Activated naive CD4-positive, alpha-beta T cell treated with anti-CD3 and anti-CD28 coated beads, Interleukin-2, amount 50 U/mL, for 16 hours (primary cell): ENCODE data around the gene TEDC2.
"Not testable (repeated sequence)": the region's sequence is repeated elsewhere in the genome, so short reads cannot be mapped to it uniquely, and the experiment has no call there.

Experiments
- DNase-seq: peaks from one replicate; pipeline ENCODE4 v3.0.0-alpha.2; 2020

TEDC2 gene, protein sequence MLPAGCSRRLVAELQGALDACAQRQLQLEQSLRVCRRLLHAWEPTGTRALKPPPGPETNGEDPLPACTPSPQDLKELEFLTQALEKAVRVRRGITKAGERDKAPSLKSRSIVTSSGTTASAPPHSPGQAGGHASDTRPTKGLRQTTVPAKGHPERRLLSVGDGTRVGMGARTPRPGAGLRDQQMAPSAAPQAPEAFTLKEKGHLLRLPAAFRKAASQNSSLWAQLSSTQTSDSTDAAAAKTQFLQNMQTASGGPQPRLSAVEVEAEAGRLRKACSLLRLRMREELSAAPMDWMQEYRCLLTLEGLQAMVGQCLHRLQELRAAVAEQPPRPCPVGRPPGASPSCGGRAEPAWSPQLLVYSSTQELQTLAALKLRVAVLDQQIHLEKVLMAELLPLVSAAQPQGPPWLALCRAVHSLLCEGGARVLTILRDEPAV

DNA sequence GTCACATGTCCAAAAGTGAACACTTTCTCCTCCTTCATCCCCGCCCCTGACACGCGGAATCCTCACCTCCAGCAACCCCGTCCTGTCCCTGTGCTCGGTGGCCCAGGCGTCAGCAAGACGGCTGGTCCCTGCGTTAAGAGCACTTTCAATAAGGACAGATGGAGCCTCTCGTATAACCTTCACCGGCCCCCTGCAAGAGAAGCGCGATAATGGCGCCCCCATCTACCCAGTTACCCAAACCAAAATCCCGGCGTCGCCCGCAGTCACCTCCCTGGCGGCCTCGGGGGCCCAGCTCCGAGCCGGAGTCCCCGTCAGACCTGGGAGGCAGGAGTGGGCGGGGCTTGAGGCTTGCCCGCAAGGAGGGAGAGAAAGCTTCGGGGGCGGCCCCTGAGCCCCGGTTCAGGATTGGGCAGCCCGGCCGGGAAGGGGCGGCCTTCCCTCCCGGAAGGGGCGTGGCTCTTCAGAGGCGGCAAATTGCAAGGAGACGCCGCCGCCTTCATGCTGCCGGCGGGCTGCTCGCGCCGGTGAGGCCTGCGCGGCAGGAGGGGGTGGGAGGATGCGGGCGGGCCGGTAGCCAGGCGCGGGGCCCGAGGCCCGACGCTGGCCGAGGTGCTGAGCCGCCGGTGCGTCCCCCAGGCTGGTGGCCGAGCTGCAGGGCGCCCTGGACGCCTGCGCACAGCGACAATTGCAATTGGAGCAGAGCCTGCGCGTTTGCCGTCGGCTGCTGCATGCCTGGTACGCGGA, at the start of gene TEDC2:
TSS of gene TEDC2 (plus strand) at position 463 of the 744 bp plus-strand sequence. CDS start at position 499, 36 bp downstream.
- DNase-seq: peak; percentile 99

DNA sequence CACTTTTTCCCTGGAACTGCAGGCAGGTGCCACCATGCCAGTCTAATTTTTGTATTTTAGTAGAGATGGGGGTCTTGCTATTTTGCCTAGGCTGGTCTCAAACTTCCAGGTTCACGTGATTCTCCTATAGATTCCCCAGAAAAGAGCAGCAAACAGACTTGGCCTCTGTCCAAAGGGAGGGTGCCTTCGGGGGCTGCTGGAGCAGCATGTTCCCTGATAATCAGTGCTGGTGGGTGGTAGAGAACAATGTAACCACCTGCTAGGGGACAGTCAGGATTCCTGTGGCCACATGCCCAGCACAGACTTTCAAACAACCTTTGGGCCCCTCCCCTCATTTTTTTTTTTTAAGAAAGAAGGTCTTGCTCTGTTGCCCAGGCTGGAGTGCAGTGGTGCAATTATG, 44.8 kb upstream of the TEDC2 start:
- DNase-seq: no peak

DNA sequence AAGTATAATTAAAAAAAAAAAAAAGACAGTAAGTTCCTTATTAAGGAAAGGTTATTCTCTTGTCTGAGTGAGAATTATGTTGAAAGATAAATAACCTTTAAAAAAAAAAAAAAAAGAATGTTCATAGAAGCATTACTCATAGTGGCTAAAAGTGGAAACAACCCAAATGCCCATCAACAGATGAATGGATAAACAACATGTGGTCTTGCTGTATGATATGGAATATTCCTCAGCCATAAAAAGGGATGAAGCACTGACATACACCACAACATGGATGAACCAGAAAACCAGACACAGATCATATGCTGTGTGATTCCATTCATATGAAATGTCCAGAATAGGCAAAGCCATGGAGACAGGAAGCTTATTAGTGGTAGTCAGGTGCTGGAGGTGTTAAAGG, 39.9 kb upstream of the TEDC2 start:
- no peak for DNase-seq

DNA sequence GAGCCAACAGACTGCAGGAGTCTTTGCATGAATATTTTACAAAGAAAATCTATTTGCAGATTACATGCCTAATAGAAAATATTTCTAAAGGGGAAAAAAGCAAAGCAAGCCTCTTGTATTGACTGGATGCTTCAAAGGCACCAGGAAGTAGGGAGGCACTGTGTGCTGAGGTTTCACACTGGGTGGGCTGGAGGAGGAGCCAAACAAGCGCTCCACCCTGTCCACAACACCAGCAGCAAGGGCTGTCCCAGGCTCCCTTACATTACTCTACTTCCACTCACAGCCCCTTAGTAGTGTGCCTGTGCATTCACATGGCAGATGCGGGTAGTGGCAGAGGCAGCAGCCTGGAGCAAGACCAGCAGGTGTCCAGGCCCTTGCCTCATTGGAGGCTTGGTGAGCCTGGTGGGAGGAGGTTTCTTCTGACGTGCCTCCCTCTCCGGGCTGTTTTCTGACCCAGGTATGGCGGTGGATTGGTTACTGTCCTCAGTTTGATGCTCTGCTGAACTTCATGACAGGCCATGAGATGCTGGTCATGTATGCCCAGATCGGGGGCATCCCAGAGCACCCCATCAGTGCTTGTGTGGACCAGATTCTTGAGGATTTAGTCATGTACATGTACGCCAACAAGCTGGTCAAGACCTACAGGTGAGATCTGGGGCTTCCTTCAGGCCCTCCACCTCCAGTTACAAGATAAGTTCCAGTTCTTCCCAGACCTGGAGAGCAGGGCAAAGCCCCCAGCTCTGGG, 37.6 kb upstream of the TEDC2 start:
- no peak for DNase-seq

DNA sequence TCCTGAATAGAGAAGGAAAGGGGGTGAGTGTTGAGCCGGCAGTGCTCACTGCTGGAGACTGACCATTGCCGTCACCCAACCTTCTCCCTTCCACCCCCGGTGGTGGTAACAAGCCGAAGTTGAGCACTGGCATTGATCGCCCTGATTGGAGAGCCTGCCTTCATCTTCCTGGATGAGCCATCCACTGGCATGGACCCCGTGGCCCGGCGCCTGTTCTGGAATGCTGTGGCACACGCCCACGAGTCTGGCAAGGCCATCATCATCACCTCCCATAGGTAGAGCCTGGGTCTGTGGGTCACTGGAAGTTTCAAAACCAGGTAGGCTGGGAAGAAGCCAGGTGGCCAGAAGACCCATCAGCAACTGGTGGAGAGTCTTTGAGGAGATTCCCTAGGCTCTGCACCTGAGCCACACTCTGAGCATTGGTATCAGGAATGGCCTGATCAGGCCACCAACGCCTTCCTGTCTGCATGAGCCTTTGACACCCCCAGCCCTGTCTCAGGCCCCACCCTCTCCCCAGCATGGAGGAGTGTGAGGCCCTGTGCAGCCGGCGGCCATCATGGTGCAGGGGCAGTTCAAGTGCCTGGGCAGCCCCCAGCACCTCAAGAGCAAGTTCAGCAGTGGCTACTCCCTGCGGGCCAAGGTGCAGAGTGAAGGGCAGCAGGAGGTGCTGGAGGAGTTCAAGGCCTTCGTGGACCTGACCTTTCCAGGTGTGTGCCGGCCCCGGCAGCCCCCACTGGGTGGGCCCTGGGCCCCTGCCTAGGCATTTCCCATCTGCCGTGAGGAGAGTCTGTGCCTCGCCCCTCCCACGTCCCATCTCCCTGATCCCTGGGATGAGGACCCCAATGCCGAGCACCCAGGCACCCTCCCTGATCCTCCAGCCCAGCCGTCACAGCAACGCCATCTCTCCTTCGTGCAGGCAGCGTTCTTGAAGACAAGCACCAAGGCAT, 35.6 kb upstream of the TEDC2 start:
- no peak for DNase-seq

DNA sequence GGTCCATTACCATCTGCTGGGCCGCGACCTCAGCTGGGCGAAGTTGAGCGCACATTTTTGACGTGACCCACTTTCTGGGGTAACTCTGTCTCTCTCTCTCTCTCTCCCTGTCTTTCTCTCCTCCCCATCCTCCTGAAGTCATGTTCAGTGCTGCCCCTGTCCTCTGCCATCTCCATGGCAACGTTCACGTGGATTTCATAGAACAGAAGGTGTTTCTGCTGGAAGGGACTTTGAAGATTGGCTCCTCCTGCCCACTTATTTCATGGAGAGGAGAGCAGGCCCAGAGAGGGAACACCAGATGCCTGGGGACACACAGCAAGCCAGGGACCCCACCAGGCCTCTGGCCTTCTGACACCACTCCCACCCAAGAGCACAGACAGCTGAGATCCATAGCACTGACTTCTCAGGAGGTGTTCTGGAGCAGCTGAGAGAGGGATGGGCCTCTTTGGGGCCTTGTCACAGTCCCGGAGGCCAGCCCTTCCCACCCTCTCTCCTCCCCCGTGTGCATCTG, 34.8 kb upstream of the TEDC2 start:
- DNase-seq: no peak

DNA sequence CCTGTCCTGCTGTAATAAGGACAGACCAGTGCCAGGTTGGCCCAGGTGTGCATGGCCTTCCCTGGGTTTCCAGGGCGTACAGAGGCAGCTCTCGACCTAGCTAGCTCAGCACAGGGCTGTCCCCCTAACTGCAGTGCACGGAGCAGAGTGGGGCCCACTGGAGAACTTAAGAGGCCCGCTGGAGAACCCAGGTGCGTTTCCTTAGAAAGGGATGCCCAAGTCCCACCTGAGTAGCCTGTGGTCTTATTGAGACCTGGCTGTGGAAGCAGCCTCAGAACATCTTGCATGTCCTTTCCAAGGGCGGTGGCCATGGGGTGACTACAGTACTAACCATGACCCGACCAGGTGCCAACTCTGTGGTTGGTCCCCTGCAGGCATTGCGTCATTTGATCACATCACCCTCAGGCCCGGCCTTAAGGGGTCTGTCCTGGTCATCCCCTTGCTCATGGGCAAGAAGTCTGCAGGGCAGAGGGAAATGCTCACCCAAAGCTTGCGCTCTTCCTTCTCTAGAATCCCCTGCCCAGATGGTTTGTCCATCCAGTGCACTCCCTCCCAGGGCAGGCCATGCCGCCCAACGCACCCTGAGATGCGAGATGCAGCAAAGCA, 34.0 kb upstream of the TEDC2 start:
- no peak for DNase-seq

DNA sequence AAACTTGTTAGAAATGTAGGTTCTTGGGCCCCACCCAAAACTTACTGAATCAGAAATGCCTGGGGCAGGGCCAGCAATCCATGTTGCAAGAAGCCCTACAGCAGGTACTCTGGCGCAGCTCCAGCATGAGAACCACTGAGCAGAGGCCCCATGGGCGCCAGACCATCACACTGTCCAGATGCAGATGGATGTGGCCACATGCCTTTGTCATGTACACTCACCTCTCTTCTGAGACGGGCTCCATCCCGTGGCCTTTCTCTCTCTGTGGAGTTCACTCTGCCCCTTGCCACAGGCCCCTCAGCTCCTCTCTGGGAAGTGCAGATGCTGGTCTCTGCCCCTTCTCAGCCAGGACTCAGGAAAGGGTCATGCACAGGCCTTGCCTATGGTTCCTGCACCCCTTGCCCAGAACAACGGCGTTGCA, 33.0 kb upstream of the TEDC2 start:
- DNase-seq: no peak

DNA sequence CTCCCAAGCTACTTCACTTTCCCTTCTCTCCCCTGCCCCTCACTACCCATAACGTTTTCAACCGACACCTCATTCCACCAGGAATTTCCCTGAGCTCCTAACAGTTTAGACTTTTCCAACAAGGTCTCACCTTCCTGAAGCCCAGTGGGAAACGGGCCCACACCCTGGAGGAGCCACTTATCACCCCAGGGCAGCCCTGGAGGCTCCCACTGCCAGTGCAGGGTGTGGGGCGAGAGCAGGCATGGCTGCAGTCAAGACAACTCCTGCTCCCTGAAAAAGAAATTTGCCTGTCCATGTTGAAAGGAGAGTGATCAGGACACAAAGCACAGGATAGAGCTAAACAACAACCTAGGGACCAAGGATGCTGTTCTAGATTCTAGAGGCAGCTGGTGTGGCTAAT, 32.4 kb upstream of the TEDC2 start:
- no peak for DNase-seq

DNA sequence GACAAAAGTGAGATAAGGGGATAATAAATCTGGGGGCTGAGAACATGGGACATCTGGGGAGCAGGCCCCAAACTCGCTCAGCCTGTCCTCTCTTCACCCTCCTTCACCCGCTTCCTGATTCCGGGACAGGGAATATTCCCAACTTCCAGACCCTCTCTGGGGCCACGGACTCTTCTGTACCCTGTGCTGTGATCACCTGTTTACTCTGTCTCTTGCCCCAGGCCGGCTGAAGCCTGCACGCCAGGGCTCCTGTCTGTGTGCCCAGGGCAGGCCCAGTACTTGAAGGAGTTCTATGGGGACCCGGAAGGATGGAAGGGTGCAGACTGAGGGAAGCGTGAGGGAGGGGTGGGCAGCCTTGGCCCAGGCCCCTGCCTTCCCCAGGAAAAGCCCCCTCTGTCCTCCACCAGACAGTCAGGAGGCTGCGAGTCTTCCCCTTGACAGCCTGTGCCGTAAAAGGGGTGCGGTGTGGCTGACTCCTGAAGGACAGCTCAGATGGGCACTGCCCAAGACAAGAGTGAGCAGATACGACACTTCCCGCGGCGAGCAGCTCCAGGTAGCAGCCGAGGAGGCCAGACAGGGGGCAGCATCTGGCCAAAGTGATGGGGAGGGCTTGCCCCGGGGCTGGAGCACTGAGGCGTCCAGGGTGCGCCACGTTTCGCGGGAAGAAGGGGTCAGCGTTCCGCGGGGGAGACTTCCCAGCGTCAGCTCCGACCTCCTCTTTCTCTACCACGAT, 31.7 kb upstream of the TEDC2 start:
- no peak for DNase-seq

DNA sequence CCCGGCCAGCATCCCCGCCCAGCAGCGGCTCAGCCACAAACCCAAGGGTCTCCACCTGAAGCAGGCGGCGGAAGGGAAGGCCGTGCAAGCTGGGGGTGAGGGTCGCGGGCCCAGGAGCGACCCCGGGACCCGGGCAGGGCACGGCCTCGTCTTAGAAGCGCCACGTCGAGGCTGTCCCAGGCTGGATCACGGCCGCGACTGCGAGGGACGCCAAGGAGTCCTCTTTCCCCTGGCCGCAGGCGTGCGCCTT, 31.2 kb upstream of the TEDC2 start:
- no peak for DNase-seq

DNA sequence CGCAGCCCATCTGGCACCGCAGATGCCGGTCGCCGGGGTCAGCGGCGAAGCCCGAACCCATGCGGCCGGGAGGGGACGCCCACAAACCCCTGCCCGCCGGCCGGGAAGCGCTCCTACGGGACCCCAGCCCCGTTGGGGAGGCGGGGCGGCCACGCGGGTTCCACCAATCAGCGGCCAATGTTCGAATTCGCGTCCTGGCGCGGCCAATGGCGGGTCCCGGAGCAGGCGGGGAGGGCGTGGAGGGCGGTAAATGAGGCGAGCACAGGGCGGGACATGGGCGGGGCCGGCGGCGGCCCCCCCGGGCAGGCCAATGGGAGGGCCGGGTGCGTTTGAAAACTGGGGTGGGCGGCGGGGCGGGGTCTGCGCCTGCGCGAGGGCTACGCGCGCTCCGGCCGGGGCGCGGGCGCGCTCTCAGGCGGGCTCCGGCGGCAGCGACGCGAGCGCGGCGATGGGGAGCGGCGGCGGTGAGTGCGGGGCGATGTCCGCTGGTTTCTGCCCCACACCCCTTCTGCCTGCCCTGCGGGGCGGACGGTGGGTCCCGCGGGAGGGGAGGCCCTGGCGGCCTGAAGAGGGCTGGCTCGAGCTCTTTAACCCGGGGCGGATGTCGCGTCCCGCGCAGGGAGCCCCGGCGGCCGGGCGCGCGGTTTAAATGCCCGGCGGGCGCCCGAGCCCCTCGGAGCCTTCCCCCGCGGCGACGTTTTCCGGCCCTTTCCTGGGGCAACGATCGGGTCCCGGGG, 30.7 kb upstream of the TEDC2 start, which contains the start of gene CCNF:
TSS of gene CCNF (plus strand) at position 414 of the 737 bp plus-strand sequence. CDS start at position 449, 35 bp downstream.
- DNase-seq: peak; percentile 99

DNA sequence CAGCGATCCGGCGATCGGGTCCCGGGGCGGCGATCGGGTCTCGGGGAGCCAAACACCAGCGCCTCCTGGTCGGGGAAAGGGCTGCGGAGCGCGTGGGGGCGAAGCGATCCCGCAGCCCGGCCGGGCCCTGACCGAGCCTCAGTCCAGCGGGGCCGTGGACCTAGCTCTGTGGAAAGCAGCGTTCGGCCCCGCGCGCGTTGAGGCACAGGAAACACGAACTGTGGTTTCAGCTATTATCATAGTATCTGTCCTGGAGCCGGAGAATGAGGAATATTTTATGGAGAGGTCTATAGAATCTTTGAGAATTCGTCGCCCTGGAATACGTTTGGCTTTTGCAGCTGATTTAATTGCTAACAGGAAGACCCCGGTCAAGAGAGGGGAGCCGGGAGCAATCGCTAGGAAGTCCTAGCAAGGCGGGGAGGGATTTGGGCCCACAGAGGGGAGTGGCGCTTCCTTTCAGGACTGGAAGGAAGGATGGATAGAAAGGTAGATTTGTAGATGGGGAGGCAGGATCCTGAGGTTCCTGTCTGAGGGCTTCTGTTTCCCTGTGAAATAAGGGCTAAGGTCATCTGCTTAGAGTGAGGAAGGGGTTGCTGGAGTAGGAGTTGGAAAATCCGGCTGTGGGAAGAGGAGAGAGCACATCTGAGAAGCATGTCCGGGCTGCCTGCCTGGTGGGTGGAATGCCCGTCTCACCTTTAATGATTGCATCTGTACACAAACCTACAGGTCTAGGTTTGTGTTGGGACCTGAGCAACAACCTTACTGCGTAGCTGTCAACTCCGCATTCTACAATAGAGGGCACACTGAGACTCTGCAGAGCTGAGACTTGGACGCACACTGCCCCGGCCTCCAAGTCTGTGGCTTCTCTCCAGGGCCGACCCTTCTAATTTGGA, 29.9 kb upstream of the TEDC2 start:
- no peak for DNase-seq

DNA sequence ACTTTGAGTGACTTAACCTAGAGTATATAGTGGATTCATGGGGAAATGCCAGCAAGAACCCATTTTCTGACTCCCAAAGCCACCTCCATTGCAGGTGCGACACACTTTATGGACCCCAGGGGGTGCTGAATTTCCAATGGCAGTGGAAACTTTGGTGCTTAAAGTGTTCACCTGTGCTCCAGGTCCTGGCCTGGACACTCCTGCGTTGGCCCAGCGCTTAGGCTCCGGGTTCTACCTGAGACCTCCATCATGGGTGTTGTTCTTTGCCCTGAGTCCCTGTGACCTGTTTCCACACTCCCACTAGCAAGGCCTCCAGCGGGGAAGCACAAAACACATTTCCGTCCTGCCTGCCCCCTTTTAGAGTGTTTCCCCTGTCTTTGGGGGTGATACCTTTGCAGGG, 27.6 kb upstream of the TEDC2 start:
- no peak for DNase-seq

DNA sequence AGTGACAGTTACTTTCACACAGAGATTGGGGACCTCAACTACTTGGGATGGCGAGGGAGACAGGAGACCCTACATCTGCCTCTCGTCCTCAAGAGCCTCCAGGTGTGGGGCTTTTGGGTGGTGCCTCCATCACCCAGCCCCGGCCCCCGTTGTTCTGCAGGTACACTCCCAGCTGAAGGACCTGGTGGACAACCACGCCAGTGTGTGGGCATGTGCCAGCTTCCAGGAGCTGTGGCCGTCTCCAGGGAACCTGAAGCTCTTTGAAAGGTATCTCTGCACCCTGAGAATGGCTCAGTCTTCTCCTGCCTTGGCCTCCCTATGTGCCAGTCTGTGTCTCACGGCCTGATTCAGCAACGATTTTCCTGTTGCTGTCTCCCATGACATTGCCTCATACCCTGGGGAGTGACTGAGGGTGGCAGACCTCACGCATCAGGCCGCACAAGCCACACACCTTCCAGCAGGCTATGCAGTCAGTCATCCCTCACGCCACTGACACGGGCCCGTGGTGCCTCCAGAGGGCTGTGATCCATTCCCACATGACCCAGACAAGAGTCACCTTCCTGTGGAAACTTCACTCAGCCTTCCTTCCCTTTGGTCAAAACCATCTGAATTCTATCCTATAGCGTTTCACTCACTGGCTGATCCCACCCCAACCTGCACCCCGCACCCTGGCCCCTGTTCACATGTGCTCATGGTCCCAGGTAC, 27.0 kb upstream of the TEDC2 start:
- DNase-seq: no peak

DNA sequence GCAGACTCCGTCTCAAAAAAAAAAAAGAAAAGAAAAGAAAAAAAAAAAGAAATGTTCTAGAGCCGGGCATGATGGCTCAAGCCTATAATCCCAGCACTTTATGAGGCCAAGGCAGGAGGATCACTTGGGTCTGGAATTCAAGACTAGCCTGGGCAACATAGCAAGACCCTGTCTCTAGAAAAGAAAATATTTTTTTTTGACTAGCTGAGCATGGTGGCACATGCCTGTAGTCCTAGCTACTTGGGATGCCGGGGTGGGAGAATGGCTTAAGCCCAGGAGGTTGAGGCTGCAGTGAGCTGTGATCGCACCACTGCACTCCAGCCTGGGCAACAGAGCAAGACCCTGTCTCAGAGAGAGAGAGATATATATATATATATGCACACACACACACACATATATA, 24.7 kb upstream of the TEDC2 start:
- DNase-seq: not testable (repeated sequence)

DNA sequence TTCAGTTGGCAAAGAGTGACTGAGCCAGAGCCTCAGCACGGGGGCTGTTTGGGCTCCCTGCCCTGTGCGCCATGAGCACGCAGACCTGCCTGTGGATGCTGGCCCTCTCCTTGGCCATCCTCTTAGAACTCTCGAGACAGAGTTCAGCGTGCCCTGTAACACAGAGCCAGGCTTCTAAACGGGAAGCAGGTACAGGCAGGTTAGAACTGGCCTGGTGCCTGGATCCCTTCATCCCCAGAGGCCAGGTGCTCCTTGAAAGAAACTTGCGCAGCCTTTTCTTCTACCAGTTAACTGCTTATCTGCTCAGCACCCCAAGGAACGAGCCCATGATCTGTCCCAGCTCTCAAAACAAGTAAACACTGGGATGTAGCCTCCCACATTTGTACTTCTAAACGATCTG, 23.8 kb upstream of the TEDC2 start:
- DNase-seq: no peak

DNA sequence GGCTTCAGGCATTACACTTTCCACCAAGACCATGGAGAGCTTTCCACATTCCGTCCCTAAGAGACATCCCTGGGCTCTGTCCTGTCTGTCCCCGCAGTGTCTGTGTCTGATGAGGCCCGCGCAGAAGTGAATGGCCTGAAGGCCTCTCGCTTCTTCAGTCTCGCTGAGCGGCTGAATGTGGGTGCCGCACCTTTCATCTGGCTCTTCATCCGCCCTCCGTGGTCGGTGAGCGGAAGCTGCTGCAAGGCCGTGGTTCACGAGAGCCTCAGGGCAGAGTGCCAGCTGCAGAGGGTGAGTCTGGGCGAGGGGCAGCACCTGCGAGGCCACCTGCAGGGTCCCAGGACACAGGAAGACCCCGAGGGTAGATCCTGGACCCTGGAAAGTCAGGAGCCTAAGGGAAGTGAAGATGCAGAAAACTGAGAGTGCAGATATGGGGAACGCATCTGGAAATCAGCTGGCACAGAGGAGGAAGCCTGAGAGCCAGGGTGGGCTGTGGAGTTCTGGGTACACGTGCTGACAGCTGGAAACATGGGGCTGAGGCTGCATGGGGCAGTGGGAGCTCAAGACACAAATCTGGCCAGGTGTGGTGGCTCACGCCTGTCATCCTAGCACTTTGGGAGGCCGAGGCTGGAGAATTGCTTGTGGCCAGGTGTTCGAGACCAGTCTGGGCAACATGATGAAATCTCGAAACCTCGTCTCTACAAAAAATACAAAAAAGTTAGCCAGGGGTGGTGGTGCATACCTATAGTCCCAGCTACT, 22.7 kb upstream of the TEDC2 start:
- no peak for DNase-seq
